Omental fat pad (tissue), 4 donors: ENCODE measurements around the gene CFAP298. TPM values are rescaled to one million over a fixed set of nuclear protein-coding genes. Genes with fewer than 3 reads are reported as not detected.
"Not testable (repeated sequence)": the region's sequence is repeated elsewhere in the genome, so short reads cannot be mapped to it uniquely, and the experiment has no call there.

Experiments
- ATAC-seq: fragments of 150-250 bp; one replicate; pipeline ENCODE4 v1.9.1; 2016; ENCODE audit warnings: mild to moderate bottlenecking, moderate library complexity; ENCODE audit not compliant: low FRiP score
- DNase-seq: peaks from one replicate; pipeline ENCODE4 v3.0.0-alpha.2; 2019; ENCODE audit warnings: low spot score
- total RNA-seq, 4 donors: library from RNA; depleted of rRNA; stranded (reverse); fragments of >200 nt; gene quantifications; one replicate each; pipeline ENCODE4 v1.1.0, GENCODE V29; 2016
- TF ChIP-seq, protein P1 (sequence below), 3 donors: fragments of 450-650 bp; IDR thresholded peaks; one replicate each; pipeline ENCODE4 v1.5.1; 2016 to 2017; ENCODE audit warnings: antibody characterized with exemption in 3 of 3, mild to moderate bottlenecking in 3 of 3, moderate library complexity in 2 of 3

The CFAP298 gene
- total RNA-seq, 4 donors from 2014 or later = 18.5 to 25.1 (median 22.1) TPM

DNA sequence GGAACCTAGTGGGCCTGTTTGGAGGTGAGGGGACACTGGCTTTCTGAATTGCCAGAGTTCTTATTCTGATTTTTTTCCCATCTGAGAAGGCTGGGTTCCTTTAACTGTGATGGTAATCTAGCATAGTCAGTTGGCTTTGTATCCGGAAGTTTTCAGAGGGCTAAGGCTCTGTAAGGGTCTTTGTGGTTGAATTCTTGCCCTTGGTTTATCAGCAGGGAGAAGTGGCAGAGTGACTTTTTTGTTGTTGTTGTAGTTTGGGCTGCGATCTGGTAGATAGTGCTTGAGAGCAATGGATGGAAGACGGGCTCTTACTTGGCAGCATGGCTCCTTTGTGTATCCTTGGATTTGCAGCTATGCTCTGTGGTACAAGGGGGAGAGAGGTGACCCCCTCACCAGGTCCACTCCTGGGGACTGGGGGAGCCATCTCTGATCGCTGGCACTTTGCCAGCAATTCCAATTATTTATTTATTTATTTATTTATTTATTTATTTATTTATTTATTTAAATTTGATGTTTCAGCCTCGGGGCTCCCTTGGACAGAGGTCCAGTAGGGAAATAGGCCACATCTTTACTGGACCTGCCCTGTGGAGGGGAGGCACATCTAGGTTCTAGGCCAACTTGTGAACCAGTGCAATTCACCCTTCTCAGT is 45.3 kb downstream of the CFAP298 start:
- TF ChIP-seq, protein P1, sequence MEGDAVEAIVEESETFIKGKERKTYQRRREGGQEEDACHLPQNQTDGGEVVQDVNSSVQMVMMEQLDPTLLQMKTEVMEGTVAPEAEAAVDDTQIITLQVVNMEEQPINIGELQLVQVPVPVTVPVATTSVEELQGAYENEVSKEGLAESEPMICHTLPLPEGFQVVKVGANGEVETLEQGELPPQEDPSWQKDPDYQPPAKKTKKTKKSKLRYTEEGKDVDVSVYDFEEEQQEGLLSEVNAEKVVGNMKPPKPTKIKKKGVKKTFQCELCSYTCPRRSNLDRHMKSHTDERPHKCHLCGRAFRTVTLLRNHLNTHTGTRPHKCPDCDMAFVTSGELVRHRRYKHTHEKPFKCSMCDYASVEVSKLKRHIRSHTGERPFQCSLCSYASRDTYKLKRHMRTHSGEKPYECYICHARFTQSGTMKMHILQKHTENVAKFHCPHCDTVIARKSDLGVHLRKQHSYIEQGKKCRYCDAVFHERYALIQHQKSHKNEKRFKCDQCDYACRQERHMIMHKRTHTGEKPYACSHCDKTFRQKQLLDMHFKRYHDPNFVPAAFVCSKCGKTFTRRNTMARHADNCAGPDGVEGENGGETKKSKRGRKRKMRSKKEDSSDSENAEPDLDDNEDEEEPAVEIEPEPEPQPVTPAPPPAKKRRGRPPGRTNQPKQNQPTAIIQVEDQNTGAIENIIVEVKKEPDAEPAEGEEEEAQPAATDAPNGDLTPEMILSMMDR (IDR thresholded peaks at IDR 0.05) = no peak
- ATAC-seq (no peak), DNase-seq (no peak)

DNA sequence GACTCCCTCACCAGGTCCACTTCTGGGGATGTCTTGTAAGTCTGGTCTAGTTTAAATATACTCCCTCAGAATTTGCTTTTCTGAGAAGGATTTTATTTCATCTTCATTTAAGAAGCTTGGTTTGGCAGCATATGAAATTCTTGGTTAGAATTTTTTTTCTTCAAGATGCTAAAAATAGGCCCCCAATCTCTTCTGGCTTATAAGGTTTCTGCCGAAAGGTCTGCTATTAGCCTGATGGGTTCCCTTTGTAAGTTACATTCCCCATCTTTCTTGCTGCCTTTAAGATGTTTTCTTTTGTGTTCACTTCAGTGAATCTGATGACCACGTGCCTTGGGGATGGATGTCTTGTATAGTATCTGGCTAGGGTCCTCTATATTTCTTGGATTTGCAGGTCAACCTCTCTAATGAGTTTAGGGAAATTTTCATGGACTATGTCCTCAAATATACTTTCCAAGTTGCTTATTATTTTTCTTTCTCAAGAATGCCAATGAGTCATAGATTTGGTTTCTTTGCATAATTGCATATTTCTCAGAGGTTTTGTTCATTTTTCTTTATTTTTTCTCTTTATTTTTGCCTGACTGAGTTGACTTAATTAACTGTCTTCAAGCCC is 46.2 kb downstream of the CFAP298 start:
- TF ChIP-seq, protein P1 (IDR thresholded peaks at IDR 0.05) = no peak
- DNase-seq (no peak), ATAC-seq (no peak)

DNA sequence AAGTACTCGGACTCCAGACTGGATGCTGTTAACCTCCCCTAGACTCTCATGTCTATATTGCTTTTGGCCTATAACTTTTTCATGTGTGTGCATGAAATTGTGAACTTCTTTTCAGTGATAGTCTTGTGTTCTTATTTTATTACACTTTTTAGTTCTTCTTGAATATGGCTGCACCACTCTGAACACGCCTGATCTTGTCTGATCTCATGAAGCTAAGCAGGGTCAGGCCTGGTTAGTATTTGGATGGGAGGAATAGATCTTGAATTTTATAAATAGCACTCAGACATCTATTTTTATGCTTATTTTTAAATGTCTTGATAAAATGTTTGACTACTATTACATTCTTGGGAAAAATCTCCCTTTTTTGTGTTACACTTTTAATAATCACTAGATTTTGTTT is 49.3 kb downstream of the CFAP298 start:
- no peak for ATAC-seq
- no peak for DNase-seq
- TF ChIP-seq, protein P1 (IDR thresholded peaks at IDR 0.05) = no peak

DNA sequence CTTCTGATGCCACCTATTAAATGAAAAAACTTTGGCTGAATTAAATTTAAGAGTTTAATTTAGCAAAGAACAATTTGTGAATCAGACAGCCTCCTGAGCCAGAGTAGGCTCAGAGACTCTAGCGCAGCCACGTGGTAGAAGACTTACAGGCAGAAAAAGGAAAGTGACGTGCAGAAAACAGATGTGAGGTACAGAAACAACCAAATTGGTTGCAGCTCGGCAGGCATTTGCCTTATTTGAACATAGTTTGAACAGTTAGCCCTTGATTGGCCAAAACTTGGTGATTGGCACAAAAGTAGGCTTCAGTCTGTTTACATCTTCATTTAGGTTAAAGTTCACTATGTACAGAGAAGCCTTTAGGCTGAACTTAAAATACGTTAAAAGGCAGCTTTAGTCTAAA is 49.8 kb downstream of the CFAP298 start:
- DNase-seq = no peak
- TF ChIP-seq, protein P1 (IDR thresholded peaks at IDR 0.05) = no peak
- ATAC-seq = no peak

DNA sequence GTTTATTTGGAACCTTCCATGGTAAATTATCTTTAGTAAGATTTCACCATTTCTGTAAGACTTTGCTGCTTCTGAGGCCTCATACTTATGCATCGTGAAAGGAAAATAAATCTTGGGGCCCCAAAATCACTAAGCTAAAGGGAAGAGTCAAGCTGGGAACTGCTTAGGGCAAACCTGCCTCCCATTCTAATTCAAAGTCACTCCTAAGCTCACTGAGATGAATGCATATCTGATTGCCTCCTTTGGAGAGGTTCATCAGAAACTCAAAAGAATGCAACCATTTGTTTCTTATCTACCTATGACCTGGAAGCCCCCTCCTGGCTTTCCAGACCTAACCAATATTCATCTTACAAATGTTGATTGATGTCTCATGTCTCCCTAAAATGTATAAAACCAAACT is 50.7 kb downstream of the CFAP298 start:
- DNase-seq, ATAC-seq: not testable (repeated sequence)

DNA sequence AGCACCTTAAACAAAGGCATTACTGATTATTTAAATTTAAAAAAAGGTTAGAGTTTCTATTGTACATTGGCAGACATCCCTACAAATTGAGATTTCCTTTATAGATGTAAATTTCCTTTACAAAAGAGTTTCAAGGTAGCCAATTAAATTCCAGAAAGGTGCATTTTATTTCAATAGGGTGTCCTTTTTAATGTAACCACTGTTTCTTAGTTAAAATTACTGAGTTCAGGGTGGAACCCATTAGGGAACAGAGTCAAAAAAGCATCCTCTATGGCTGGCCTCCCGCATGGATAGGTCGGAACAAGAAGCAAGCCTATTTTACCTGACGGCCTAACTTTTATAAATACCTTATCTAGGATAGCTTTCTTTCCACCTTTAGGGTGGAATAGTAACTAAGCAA is 51.3 kb downstream of the CFAP298 start:
- ATAC-seq = no peak
- TF ChIP-seq, protein P1 (IDR thresholded peaks at IDR 0.05) = no peak
- DNase-seq = no peak

DNA sequence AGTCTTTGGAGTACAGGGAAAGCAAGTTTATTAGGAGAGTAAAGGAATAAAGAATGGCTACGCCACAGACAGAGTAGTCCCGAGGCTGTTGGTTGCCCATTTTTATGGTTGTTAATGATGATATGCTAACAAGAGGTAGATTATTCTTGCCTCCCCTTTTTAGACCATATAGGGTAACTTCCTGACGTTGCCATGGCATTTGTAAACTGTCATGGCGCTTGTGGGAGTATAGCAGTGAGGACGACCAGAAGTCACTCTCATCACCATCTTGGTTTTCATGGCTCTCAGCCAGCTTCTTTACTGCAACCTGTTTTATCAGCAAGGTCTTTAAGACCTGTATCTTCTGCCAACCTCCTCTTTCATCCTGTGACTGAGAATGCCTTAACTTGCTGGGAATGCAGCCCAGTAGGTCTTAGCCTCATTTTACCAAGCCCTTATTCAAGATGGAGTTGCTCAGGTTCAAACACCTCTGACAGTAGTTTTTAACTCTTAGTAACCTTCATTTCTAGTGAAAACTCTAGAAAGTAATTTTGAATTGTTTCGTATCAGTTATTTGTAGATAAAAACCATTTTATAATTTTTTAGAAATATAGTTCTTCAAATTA is 53.1 kb downstream of the CFAP298 start:
- TF ChIP-seq, protein P1 (IDR thresholded peaks at IDR 0.05) = no peak
- ATAC-seq (no peak), DNase-seq (no peak)
